Choroid plexus epithelial cell (primary cell): Measurements from ENCODE around the gene ABCB6.

Experiments
- DNase-seq: peaks from one replicate; pipeline ENCODE4 v3.0.0-alpha.2; 2010; ENCODE audit warnings: low read depth
- H3K4me3 ChIP-seq: 2 replicates; pipeline ENCODE4 v1.5.1; 2011; ENCODE audit warnings: low read depth, mild to moderate bottlenecking, control low read depth, low read length, moderate library complexity
- TF ChIP-seq, protein P1 (sequence below): conservative IDR thresholded peaks from 2 replicates; pipeline ENCODE4 v1.5.1; 2011; ENCODE audit warnings: low read depth, mild to moderate bottlenecking, control low read depth, inconsistent platforms, low read length, moderate library complexity

ABCB6 gene

DNA sequence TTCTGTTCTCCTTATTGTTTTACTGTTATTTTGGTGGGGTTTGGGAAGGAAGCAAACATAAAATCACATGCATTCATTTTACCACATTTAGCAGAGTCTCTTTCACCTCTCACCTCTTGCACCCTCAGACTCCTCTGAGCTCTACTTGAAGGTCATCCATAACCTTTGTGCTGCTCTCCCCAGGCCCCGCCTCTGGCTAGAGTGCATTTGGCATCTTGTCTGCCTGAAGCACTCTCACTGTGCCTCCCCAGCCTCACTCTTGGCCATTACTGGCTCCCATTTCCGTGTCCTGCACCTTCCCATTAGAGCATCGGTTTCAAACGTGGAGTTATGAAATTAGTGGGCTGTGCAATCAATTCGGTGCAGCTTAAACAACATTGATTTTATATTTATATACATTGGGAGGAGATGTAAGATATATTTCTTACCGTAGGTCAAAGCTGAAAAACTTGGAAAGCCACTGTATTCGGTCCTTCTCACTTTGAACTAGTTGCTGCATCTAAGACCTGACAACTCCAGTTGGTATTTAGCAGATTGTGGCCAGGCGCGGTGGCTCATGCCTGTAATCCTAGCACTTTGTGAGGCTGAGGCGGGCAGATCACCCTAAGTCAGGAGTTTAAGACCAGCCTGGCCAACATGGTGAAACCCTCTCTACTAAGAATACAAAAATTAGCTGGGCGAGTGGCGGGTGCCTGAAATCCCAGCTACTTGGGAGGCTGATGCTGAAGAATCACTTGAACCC, 19.1 kb downstream of the ABCB6 start:
- H3K4me3 ChIP-seq, result no peak overlapping the region
- TF ChIP-seq, protein P1, sequence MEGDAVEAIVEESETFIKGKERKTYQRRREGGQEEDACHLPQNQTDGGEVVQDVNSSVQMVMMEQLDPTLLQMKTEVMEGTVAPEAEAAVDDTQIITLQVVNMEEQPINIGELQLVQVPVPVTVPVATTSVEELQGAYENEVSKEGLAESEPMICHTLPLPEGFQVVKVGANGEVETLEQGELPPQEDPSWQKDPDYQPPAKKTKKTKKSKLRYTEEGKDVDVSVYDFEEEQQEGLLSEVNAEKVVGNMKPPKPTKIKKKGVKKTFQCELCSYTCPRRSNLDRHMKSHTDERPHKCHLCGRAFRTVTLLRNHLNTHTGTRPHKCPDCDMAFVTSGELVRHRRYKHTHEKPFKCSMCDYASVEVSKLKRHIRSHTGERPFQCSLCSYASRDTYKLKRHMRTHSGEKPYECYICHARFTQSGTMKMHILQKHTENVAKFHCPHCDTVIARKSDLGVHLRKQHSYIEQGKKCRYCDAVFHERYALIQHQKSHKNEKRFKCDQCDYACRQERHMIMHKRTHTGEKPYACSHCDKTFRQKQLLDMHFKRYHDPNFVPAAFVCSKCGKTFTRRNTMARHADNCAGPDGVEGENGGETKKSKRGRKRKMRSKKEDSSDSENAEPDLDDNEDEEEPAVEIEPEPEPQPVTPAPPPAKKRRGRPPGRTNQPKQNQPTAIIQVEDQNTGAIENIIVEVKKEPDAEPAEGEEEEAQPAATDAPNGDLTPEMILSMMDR, result no peak
- DNase-seq, result no peak

DNA sequence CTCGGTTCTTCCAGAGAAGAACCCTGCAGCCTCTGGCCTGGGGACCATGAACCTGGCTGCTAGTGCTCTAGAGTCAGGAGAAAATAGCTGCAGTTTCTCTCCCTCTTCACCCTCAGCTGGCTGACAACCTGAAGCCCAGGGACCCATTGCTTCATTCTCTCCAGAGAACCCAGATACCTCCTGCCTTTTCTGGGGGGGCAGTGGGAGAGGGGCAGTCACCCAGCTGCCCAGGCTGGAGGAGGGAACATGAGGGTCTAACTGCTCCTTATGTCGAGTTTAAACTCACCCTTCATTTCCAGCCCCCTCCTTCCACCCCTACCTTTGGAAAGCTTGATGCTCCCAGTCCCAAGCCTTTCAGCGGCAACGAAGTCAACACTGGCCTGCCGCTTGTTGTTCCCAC, 19.8 kb downstream of the ABCB6 start:
- no peak for DNase-seq
- TF ChIP-seq, protein P1, result no peak
- H3K4me3 ChIP-seq, result no peak overlapping the region

DNA sequence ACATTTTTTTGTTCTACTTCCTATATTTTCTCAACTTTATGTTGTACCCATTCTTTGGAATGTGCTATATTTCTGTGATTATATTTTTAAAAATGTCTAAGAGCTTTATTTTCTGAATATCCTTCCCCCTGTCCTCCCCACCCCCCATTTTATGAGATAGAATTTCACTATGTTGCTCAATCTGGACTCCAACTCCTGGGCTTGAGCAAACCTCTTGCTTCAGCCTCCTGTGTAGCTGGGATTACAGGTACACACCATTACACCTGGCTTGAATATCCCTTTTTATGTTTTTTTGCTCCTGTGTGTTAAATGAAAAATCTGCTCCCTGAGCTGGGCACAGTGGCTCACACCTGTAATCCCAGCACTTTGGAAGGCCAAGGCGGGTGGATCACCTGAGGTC, 21.4 kb downstream of the ABCB6 start:
- DNase-seq, result no peak
- TF ChIP-seq, protein P1, result no peak
- no peak overlapping the region for H3K4me3 ChIP-seq

DNA sequence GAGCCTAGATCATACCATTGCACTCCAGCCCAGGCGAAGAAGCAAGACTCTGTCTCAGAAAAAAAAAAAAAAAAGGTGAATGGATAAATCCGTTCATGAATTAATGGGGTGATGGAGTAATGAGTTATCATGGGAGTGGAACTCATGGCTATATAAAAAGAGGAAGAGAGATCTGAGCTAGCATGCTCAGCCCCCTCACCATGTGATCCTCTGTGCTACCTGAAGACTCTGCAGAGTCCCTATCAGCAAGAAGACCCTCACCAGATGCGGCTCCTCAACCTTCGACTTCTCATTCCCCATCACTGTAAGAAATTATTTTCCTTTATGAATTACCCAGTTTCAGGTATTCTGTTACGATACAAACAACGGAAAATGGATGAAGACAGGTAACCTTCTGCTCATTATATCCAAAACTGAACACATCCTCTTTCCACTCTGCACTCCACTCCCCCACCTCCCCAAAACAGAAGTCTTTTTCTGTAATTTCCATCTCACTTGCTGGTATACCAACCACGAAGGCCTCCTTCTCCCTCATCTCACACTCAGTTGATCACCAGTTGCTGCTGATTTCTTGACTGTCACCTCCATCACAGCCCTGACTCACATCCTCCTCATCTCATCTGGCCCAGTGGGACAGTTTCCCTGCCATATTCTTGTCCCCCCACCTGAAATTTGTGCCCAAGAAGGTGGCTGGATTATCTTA, 31.9 kb downstream of the ABCB6 start:
- TF ChIP-seq, protein P1, result no peak
- no peak for DNase-seq
- H3K4me3 ChIP-seq, result no peak overlapping the region

DNA sequence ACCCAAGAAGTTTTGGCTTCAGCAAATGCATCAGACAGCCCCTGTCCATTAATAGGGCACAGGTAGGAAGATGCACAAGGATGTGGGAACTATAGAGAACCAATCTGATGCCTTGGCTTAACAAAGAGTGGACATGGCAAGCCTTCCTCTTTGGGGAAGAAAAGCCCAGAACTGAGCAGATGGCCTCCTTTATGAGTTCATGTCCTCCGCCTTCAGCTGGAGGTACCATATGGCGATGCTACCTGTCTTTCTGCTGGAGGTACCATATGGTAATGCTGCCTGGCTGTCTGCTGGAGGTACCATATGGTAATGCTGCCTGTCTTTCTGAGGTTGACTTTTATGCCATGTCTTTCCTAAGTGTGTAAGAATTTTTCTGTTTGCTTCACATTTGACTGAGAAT, 34.6 kb downstream of the ABCB6 start:
- no peak overlapping the region for H3K4me3 ChIP-seq
- DNase-seq, result no peak
- TF ChIP-seq, protein P1, result no peak

DNA sequence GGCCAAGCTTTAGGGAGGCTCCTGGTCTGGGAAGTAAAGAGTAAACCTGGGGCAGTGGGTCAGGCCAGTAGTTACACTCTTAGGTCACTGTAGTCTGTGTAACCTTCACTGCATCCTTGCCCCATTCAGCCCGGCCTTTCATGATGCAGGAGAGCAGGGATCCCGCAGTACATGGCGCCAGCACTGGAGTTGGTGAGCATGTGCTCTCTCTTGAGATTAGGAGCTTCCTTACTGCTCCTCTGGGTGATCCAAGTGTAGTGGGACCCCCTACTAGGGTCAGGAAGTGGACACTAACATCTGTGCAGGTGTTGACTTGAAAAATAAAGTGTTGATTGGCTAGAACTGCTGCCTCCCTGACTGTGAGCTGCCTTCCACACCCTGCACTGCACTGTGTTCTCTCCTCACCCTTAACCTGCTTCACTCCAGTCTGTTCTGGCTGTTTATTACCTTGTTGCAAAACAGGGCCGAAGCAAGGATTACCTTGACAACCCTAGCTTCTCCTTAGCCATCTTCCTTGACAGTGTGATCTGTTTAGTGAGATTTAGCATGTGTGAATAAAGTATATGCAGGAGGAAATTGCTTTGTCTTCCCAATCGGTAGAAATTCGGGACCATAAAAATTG, 35.5 kb downstream of the ABCB6 start:
- DNase-seq, result no peak
- H3K4me3 ChIP-seq, result no peak overlapping the region
- TF ChIP-seq, protein P1, result no peak
